Activated naive CD4-positive, alpha-beta T cell treated with anti-CD3 and anti-CD28 coated beads, Interleukin-2, amount 50 U/mL, for 24 hours (primary cell): ENCODE data around the gene KCTD20.
"Not testable (repeated sequence)": the region's sequence is repeated elsewhere in the genome, so short reads cannot be mapped to it uniquely, and the experiment has no call there.

Experiments
- H3K27ac Mint-ChIP-seq: one replicate; pipeline ENCODE4 v1.8.0; 2021; ENCODE audit warnings: mild to moderate bottlenecking, mixed read lengths
- H3K27me3 Mint-ChIP-seq: one replicate; pipeline ENCODE4 v1.8.0; 2021; ENCODE audit warnings: mixed read lengths
- H3K36me3 Mint-ChIP-seq: one replicate; pipeline ENCODE4 v1.8.0; 2021; ENCODE audit warnings: mixed read lengths
- H3K4me1 Mint-ChIP-seq: one replicate; pipeline ENCODE4 v1.8.0; 2021; ENCODE audit warnings: mixed read lengths
- H3K4me3 Mint-ChIP-seq: one replicate; pipeline ENCODE4 v1.8.0; 2021; ENCODE audit warnings: mild to moderate bottlenecking, mixed read lengths
- H3K9me3 Mint-ChIP-seq: one replicate; pipeline ENCODE4 v1.8.0; 2021; ENCODE audit warnings: mixed read lengths

Gene KCTD20

GRCh38 chr6:36442671-36443470 is at the start of gene KCTD20, which contains the start of gene PXT1:
TSS of gene KCTD20 (plus strand) at chr6:36443000. CDS start at chr6:36470098, 27,098 bp downstream.
TSS of gene PXT1 (minus strand) at chr6:36442854. CDS start at chr6:36426082, 16,772 bp downstream.
- H3K9me3 Mint-ChIP-seq, result no peaks in the 10 kb centered on the region
- H3K4me1 Mint-ChIP-seq, result peaks cover 40% of the 10 kb centered on the region
- peak within 1 kb of the TSS; percentile 96 for H3K27ac Mint-ChIP-seq
- H3K27me3 Mint-ChIP-seq, result no peaks in the 10 kb centered on the region
- H3K4me3 Mint-ChIP-seq, result peak within 1 kb of the TSS; percentile 95
- H3K36me3 Mint-ChIP-seq, result peaks cover under 1% of the 10 kb centered on the region

GRCh38 chr6:36399970-36400369 is 42.8 kb upstream of the KCTD20 start:
- Mint-ChIP-seq H3K27me3 (no peaks in the 10 kb centered on the region), H3K4me1 (no peaks in the 10 kb centered on the region), H3K27ac (no peak overlapping the region), H3K36me3 (no peaks in the 10 kb centered on the region), H3K9me3 (no peaks in the 10 kb centered on the region), H3K4me3 (no peak overlapping the region)

GRCh38 chr6:36402481-36402880 is 40.3 kb upstream of the KCTD20 start:
- Mint-ChIP-seq H3K9me3 (no peaks in the 10 kb centered on the region), H3K36me3 (no peaks in the 10 kb centered on the region), H3K4me3 (no peak overlapping the region), H3K27ac (no peak overlapping the region), H3K4me1 (no peaks in the 10 kb centered on the region), H3K27me3 (no peaks in the 10 kb centered on the region)

GRCh38 chr6:36404164-36404563 is 38.6 kb upstream of the KCTD20 start:
- no peaks in the 10 kb centered on the region for H3K27me3 Mint-ChIP-seq
- H3K4me3 Mint-ChIP-seq, result no peak overlapping the region
- H3K9me3 Mint-ChIP-seq, result no peaks in the 10 kb centered on the region
- no peak overlapping the region for H3K27ac Mint-ChIP-seq
- no peaks in the 10 kb centered on the region for H3K36me3 Mint-ChIP-seq
- no peaks in the 10 kb centered on the region for H3K4me1 Mint-ChIP-seq

- H3K4me1 Mint-ChIP-seq, H3K36me3 Mint-ChIP-seq, H3K27ac Mint-ChIP-seq, H3K4me3 Mint-ChIP-seq, H3K27me3 Mint-ChIP-seq, H3K9me3 Mint-ChIP-seq: not testable (repeated sequence)
Measured at GRCh38 chr6:36409718-36410117, 33.1 kb upstream of the KCTD20 start.

GRCh38 chr6:36413489-36414480 is 29.0 kb upstream of the KCTD20 start:
- Mint-ChIP-seq H3K27ac (no peak overlapping the region), H3K36me3 (peaks cover 3% of the 10 kb centered on the region), H3K27me3 (no peaks in the 10 kb centered on the region), H3K4me1 (no peaks in the 10 kb centered on the region), H3K4me3 (no peak overlapping the region), H3K9me3 (no peaks in the 10 kb centered on the region)

GRCh38 chr6:36414481-36414880 is 28.3 kb upstream of the KCTD20 start:
- H3K36me3 Mint-ChIP-seq, result peaks cover 3% of the 10 kb centered on the region
- H3K27me3 Mint-ChIP-seq, result no peaks in the 10 kb centered on the region
- H3K4me3 Mint-ChIP-seq, result no peak overlapping the region
- no peaks in the 10 kb centered on the region for H3K4me1 Mint-ChIP-seq
- no peaks in the 10 kb centered on the region for H3K9me3 Mint-ChIP-seq
- H3K27ac Mint-ChIP-seq, result no peak overlapping the region

GRCh38 chr6:36418558-36418957 is 24.2 kb upstream of the KCTD20 start:
- no peak overlapping the region for H3K27ac Mint-ChIP-seq
- no peak overlapping the region for H3K4me3 Mint-ChIP-seq
- H3K36me3 Mint-ChIP-seq, result no peaks in the 10 kb centered on the region
- no peaks in the 10 kb centered on the region for H3K27me3 Mint-ChIP-seq
- H3K9me3 Mint-ChIP-seq, result no peaks in the 10 kb centered on the region
- peaks cover 10% of the 10 kb centered on the region for H3K4me1 Mint-ChIP-seq

GRCh38 chr6:36419310-36419709 is 23.5 kb upstream of the KCTD20 start:
- Mint-ChIP-seq H3K27ac (no peak overlapping the region), H3K4me3 (no peak overlapping the region), H3K36me3 (no peaks in the 10 kb centered on the region), H3K9me3 (no peaks in the 10 kb centered on the region), H3K4me1 (peaks cover 16% of the 10 kb centered on the region), H3K27me3 (no peaks in the 10 kb centered on the region)

GRCh38 chr6:36422714-36423100 is 20.1 kb upstream of the KCTD20 start:
- Mint-ChIP-seq H3K36me3 (no peaks in the 10 kb centered on the region), H3K27ac (peak overlapping the region; percentile 96), H3K27me3 (no peaks in the 10 kb centered on the region), H3K4me3 (peak overlapping the region; percentile 94), H3K4me1 (peaks cover 16% of the 10 kb centered on the region), H3K9me3 (no peaks in the 10 kb centered on the region)

GRCh38 chr6:36423101-36423824 is 19.5 kb upstream of the KCTD20 start:
- H3K27ac Mint-ChIP-seq, result peak overlapping the region; percentile 96
- no peaks in the 10 kb centered on the region for H3K27me3 Mint-ChIP-seq
- peaks cover 16% of the 10 kb centered on the region for H3K4me1 Mint-ChIP-seq
- peak overlapping the region; percentile 94 for H3K4me3 Mint-ChIP-seq
- H3K9me3 Mint-ChIP-seq, result no peaks in the 10 kb centered on the region
- H3K36me3 Mint-ChIP-seq, result no peaks in the 10 kb centered on the region

GRCh38 chr6:36426622-36427021 is 16.2 kb upstream of the KCTD20 start:
- Mint-ChIP-seq H3K27me3 (no peaks in the 10 kb centered on the region), H3K4me3 (no peak overlapping the region), H3K27ac (no peak overlapping the region), H3K9me3 (no peaks in the 10 kb centered on the region), H3K4me1 (peaks cover 16% of the 10 kb centered on the region), H3K36me3 (no peaks in the 10 kb centered on the region)

- H3K27ac Mint-ChIP-seq, result no peak overlapping the region
Measured at GRCh38 chr6:36428911-36429310, 13.9 kb upstream of the KCTD20 start.

GRCh38 chr6:36430351-36430750 is 12.4 kb upstream of the KCTD20 start:
- H3K36me3 Mint-ChIP-seq, result no peaks in the 10 kb centered on the region
- H3K4me3 Mint-ChIP-seq, result no peak overlapping the region
- no peaks in the 10 kb centered on the region for H3K9me3 Mint-ChIP-seq
- no peaks in the 10 kb centered on the region for H3K4me1 Mint-ChIP-seq
- H3K27me3 Mint-ChIP-seq, result no peaks in the 10 kb centered on the region
- H3K27ac Mint-ChIP-seq, result no peak overlapping the region

More at GRCh38 chr6:36428911-36429310, 13.9 kb upstream of the KCTD20 start:
- H3K36me3 Mint-ChIP-seq, result no peaks in the 10 kb centered on the region
- H3K9me3 Mint-ChIP-seq, result no peaks in the 10 kb centered on the region
- no peak overlapping the region for H3K4me3 Mint-ChIP-seq
- no peaks in the 10 kb centered on the region for H3K27me3 Mint-ChIP-seq
- H3K4me1 Mint-ChIP-seq, result peaks cover 2% of the 10 kb centered on the region

- H3K9me3 Mint-ChIP-seq, result no peaks in the 10 kb centered on the region
- no peaks in the 10 kb centered on the region for H3K36me3 Mint-ChIP-seq
- H3K4me3 Mint-ChIP-seq, result no peak overlapping the region
- H3K27ac Mint-ChIP-seq, result no peak overlapping the region
- no peaks in the 10 kb centered on the region for H3K4me1 Mint-ChIP-seq
- no peaks in the 10 kb centered on the region for H3K27me3 Mint-ChIP-seq
Measured at GRCh38 chr6:36431197-36431596, 11.6 kb upstream of the KCTD20 start.
